Fibroblast of skin of left biceps (primary cell): ENCODE data around the gene EXO5.
"Not testable (repeated sequence)": the region's sequence is repeated elsewhere in the genome, so short reads cannot be mapped to it uniquely, and the experiment has no call there.

Experiments
- DNase-seq, 2 experiments: peaks; one replicate each; pipeline ENCODE4 v3.0.0-alpha.2; 2013; ENCODE audit warnings: low read depth in 2 of 2

The EXO5 gene

DNA sequence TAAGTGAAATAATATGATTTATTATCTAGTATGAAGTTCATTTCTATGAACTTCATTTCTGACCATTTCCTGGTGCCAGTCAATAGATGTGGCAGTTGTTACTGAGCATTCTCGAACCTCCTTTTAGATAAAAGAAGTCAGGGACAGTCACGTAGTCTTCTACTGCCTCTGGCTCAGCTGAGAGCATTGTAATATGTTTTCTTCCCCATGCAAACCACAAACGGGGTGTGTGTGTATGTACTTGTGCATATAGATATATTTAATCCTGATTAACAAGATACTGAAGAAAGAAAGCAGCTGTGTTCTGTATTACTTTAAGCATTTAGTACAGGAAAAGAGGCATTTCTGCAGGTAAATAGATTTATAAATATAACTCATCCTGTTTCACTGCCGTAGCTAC lies 44.5 kb downstream of the EXO5 start:
- DNase-seq: no peak

DNA sequence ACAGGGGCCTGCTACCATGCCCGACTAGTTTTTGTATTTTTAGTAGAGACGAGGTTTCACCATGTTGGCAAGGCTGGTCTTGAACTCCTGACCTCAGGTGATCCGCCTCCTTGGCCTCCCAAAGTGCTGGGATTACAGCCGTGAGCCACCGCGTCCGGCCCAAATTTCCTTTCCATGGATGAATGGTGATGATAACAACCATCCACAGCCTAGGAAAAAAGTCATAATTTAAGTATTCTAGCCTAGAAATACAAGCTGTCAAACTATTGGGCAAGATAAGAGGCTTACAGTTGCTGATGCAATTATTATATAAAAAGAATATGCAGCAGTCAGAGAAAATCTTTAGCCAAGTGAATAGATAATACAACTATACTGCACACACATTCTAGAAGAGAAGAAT lies 46.2 kb downstream of the EXO5 start:
- not testable (repeated sequence) for DNase-seq

DNA sequence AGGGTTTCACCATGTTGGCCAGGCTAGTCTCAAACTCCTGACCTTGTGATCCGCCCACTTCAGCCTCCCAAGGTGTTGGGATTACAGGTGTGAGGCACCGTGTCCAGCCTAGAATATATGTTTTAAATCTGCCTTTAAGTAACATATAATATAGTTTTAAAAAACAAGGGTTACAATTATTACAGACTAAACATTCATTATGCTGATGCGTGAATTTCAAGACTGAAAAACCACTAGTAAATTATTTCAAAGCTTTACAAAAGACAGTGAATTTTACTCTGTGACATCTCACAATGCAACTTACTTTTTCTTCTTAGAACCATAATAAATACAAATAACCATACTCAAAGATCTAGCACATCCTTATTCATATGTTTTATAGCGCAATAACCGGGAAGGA lies 47.6 kb downstream of the EXO5 start:
- DNase-seq: no peak

DNA sequence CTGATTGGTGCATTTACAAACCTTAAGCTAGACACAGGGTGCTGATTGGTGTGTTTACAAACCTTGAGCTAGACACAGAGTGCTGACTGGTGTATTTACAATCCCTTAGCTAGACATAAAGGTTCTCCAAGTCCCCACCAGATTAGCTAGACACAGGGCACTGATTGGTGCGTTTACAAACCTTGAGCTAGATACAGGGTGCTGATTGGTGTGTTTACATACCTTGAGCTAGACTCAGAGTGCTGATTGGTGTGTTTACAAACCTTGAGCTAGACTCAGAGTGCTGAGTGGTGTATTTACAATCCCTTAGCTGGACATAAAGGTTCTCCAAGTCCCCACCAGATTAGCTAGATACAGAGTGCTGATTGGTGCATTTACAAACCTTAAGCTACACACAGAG lies 49.7 kb downstream of the EXO5 start:
- not testable (repeated sequence) for DNase-seq

DNA sequence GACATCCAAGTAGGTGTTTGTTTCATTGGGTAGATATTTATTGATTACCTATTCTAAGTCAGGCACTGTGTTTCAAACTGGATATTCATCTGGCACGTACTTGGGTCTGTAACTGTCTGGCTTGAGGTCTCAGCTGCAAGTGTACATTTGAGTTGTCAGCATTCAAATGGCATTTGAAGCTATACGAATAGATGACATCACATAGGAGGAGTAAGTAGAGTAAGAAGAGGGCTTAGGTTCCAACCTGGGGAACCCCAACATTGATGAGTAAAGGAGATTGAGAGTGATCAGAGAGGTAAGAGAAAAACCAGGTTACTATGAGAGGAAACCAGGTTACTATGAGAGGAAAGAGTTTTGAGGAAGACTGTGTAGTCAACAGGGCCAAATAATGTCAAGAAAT lies 53.6 kb downstream of the EXO5 start:
- no peak for DNase-seq

DNA sequence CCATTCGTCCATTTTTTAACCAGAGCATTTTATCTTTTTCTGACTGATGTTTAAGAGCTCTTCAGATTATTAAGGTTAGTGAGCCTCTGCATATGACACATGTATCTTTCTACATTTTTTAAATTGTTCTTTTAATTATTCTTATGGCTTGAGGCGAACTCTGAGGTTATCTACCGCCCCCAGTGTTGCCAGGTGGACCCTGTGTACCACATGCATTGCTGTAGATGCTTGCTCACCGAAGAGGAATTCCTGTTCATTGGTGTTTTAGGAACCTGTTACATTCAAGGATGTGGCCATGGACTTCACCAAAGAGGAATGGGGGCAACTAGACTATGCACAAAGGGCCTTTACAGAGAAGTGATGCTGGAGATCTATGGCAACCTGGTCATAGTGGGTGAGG lies 54.7 kb downstream of the EXO5 start:
- DNase-seq: no peak

DNA sequence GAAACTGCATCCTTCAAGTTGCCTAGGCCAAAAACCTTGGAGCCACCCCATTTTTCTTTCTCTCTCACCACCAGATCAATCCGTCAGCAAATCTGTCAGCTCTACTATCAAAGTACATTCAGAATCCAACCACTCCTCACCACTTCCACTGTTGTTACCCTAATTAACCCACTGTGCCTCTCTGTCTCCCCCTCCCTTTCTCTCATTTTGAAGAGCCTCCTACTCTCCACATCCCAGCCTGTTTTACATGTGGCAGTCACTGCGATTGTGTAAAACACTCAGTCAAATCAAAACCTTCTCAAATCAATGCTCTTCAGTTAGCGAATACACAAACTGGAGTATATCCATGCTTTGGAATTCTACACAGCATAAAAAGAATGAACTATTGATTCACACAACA lies 55.9 kb downstream of the EXO5 start:
- no peak for DNase-seq

DNA sequence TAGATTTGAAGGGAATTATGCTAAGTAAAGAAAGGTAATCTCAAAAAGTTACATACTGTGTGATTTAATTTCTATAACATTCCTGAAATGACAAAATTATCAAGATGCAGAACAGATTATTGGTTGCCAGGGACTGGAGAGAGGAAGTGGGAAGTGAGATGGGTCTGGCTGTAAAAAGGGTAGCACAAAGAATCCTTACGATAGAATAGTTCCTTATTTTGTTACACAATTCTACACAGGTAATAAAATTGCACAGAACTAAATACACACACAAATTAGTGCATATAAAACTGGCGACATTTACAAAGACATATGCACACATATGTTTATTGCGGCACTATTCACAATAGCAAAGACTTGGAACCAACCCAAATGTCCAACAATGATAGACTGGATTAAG lies 56.3 kb downstream of the EXO5 start:
- DNase-seq: no peak
